B cell (primary cell): Measurements from ENCODE around the gene PKIG.

Experiments
- EZH2 ChIP-seq: IDR thresholded peaks from 2 replicates; pipeline ENCODE4 v1.6.1; 2012; ENCODE audit warnings: borderline replicate concordance, low read depth, mild to moderate bottlenecking, moderate library complexity, low read length; ENCODE audit not compliant: insufficient read depth, poor library complexity, severe bottlenecking
- TF ChIP-seq, protein P1 (sequence below): fragments of 200-600 bp; IDR thresholded peaks from one replicate; pipeline ENCODE4 v1.8.0; 2022; ENCODE audit warnings: antibody characterized with exemption, mild to moderate bottlenecking

- TF ChIP-seq, protein P1, sequence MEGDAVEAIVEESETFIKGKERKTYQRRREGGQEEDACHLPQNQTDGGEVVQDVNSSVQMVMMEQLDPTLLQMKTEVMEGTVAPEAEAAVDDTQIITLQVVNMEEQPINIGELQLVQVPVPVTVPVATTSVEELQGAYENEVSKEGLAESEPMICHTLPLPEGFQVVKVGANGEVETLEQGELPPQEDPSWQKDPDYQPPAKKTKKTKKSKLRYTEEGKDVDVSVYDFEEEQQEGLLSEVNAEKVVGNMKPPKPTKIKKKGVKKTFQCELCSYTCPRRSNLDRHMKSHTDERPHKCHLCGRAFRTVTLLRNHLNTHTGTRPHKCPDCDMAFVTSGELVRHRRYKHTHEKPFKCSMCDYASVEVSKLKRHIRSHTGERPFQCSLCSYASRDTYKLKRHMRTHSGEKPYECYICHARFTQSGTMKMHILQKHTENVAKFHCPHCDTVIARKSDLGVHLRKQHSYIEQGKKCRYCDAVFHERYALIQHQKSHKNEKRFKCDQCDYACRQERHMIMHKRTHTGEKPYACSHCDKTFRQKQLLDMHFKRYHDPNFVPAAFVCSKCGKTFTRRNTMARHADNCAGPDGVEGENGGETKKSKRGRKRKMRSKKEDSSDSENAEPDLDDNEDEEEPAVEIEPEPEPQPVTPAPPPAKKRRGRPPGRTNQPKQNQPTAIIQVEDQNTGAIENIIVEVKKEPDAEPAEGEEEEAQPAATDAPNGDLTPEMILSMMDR = peak; percentile 27
- TF ChIP-seq EZH2 = no peak
These were observed 16.3 kb downstream of the PKIG start for GRCh38 chr20:44598423-44599305.
